Neural progenitor cell (in vitro differentiated cells): ENCODE results near the gene SSC5D. TPM values are rescaled to one million over a fixed set of nuclear protein-coding genes. Genes with fewer than 3 reads are reported as not detected.

ENCODE experiments used
- DNase-seq: peaks from one replicate; pipeline ENCODE4 v3.0.0-alpha.2; 2016; ENCODE audit warnings: low spot score
- H2AFZ ChIP-seq: fragments of 200-600 bp; sonication (generic); replicated peaks from 2 replicates; pipeline ENCODE4 v1.6.1; 2016; ENCODE audit warnings: antibody characterized with exemption
- H3F3A ChIP-seq: fragments of 200-600 bp; sonication (generic); 2 replicates; pipeline ENCODE4 v1.6.1; 2016; ENCODE audit warnings: antibody characterized with exemption, low read depth
- H3K27ac ChIP-seq: fragments of 200-600 bp; sonication (generic); 2 replicates; pipeline ENCODE4 v1.5.1; 2016; ENCODE audit warnings: mild to moderate bottlenecking
- H3K27me3 ChIP-seq: fragments of 200-600 bp; sonication (generic); 2 replicates; pipeline ENCODE4 v1.6.1; 2016; ENCODE audit warnings: mild to moderate bottlenecking, moderate library complexity
- H3K36me3 ChIP-seq: fragments of 200-600 bp; sonication (generic); 2 replicates; pipeline ENCODE4 v1.5.1; 2016
- H3K4me1 ChIP-seq: fragments of 200-600 bp; sonication (generic); 2 replicates; pipeline ENCODE4 v1.6.1; 2016; ENCODE audit warnings: mixed run types
- H3K4me2 ChIP-seq: fragments of 200-600 bp; sonication (generic); 2 replicates; pipeline ENCODE4 v1.6.1; 2016
- H3K4me3 ChIP-seq: fragments of 200-600 bp; sonication (generic); 2 replicates; pipeline ENCODE4 v1.5.1; 2016
- H3K79me2 ChIP-seq: fragments of 200-600 bp; sonication (generic); 2 replicates; pipeline ENCODE4 v1.6.1; 2016; ENCODE audit warnings: low read depth
- H3K9ac ChIP-seq: fragments of 200-600 bp; sonication (generic); 2 replicates; pipeline ENCODE4 v1.6.1; 2016
- H3K9me3 ChIP-seq: fragments of 200-600 bp; sonication (generic); 2 replicates; pipeline ENCODE4 v1.5.1; 2016; ENCODE audit warnings: low read depth
- H4K20me1 ChIP-seq: fragments of 200-600 bp; sonication (generic); 2 replicates; pipeline ENCODE4 v1.6.1; 2016; ENCODE audit warnings: low read depth
- H3K27ac Mint-ChIP-seq: 3 replicates; pipeline ENCODE4 v1.8.0; 2021; ENCODE audit warnings: mixed read lengths
- H3K27me3 Mint-ChIP-seq: 2 replicates; pipeline ENCODE4 v1.8.0; 2022; ENCODE audit warnings: low read depth, mild to moderate bottlenecking, inconsistent platforms, moderate library complexity, mixed read lengths; ENCODE audit not compliant: insufficient read depth
- H3K36me3 Mint-ChIP-seq: 3 replicates; pipeline ENCODE4 v1.8.0; 2021; ENCODE audit warnings: mixed read lengths
- H3K4me1 Mint-ChIP-seq: 3 replicates; pipeline ENCODE4 v1.8.0; 2021; ENCODE audit warnings: mixed read lengths
- H3K4me3 Mint-ChIP-seq: 3 replicates; pipeline ENCODE4 v1.8.0; 2021; ENCODE audit warnings: mild to moderate bottlenecking, moderate library complexity, mixed read lengths
- H3K9me3 Mint-ChIP-seq: 3 replicates; pipeline ENCODE4 v1.8.0; 2020; ENCODE audit warnings: mixed read lengths
- CTCF ChIP-seq: fragments of 200-600 bp; sonication (generic); IDR thresholded peaks from 2 replicates; pipeline ENCODE4 v1.5.1; 2017; ENCODE audit warnings: antibody characterized with exemption, mild to moderate bottlenecking
- EZH2 ChIP-seq: fragments of 200-600 bp; sonication (generic); IDR thresholded peaks from 2 replicates; pipeline ENCODE4 v1.6.1; 2017; ENCODE audit warnings: antibody characterized with exemption, mild to moderate bottlenecking, moderate library complexity
- EZH2phosphoT487 ChIP-seq: fragments of 200-600 bp; sonication (generic); IDR thresholded peaks from 2 replicates; pipeline ENCODE4 v1.6.1; 2017; ENCODE audit warnings: antibody characterized with exemption
- total RNA-seq: library from RNA; depleted of rRNA; stranded (reverse); fragments of >200 nt; gene quantifications from 2 replicates; pipeline ENCODE4 v1.2.3, GENCODE V29; 2015; ENCODE audit warnings: low replicate concordance

The SSC5D gene
- total RNA-seq, 1 donor from 2014 or later: not detected

GRCh38 chr19:55453511-55454260 lies 34.5 kb upstream of the SSC5D start:
- peaks cover 11% of the 10 kb centered on the region for H3K4me1 ChIP-seq
- H3K36me3 Mint-ChIP-seq: no peaks in the 10 kb centered on the region
- peaks cover 21% of the 10 kb centered on the region for H3K4me1 Mint-ChIP-seq
- DNase-seq: no peak
- no peak overlapping the region for H3K4me2 ChIP-seq
- peaks cover 20% of the 10 kb centered on the region for H4K20me1 ChIP-seq
- H3K27me3 ChIP-seq: peaks cover 46% of the 10 kb centered on the region
- no peak for TF ChIP-seq EZH2phosphoT487
- TF ChIP-seq CTCF: no peak
- no peak for TF ChIP-seq EZH2
- peaks cover 26% of the 10 kb centered on the region for H3K27me3 Mint-ChIP-seq
- H3K9ac ChIP-seq: no peak overlapping the region
- peak overlapping the region; percentile 63 for H3K4me3 Mint-ChIP-seq
- H3K9me3 Mint-ChIP-seq: no peaks in the 10 kb centered on the region
- H3K27ac ChIP-seq: no peak overlapping the region
- H3F3A ChIP-seq: peaks cover 14% of the 10 kb centered on the region
- no peaks in the 10 kb centered on the region for H3K9me3 ChIP-seq
- H3K36me3 ChIP-seq: no peaks in the 10 kb centered on the region
- no peak overlapping the region for H3K27ac Mint-ChIP-seq
- H3K79me2 ChIP-seq: no peaks in the 10 kb centered on the region
- no peak overlapping the region for H2AFZ ChIP-seq
- no peak overlapping the region for H3K4me3 ChIP-seq

GRCh38 chr19:55454787-55455243 lies 33.4 kb upstream of the SSC5D start:
- Histone ChIP-seq H3K27ac (no peak overlapping the region), H3K4me2 (no peak overlapping the region), H2AFZ (no peak overlapping the region), H3K4me1 (peaks cover 14% of the 10 kb centered on the region), H4K20me1 (peaks cover 20% of the 10 kb centered on the region), H3K27me3 (peaks cover 35% of the 10 kb centered on the region), H3K36me3 (no peaks in the 10 kb centered on the region), H3K9ac (no peak overlapping the region), H3K79me2 (no peaks in the 10 kb centered on the region), H3K4me3 (no peak overlapping the region), H3K9me3 (no peaks in the 10 kb centered on the region), H3F3A (peaks cover 17% of the 10 kb centered on the region)
- Mint-ChIP-seq H3K4me1 (peaks cover 30% of the 10 kb centered on the region), H3K27ac (no peak overlapping the region), H3K36me3 (no peaks in the 10 kb centered on the region), H3K27me3 (peaks cover 24% of the 10 kb centered on the region), H3K4me3 (no peak overlapping the region), H3K9me3 (no peaks in the 10 kb centered on the region)
- peak; percentile 71 for DNase-seq
- TF ChIP-seq EZH2phosphoT487 (no peak), CTCF (peak; percentile 78), EZH2 (no peak)

GRCh38 chr19:55455576-55456235 lies 32.5 kb upstream of the SSC5D start:
- Histone ChIP-seq H3K9ac (no peak overlapping the region), H3K27me3 (peaks cover 27% of the 10 kb centered on the region)
- no peaks in the 10 kb centered on the region for H3K36me3 Mint-ChIP-seq

More at GRCh38 chr19:55455576-55456235, 32.5 kb upstream of the SSC5D start:
- Histone ChIP-seq H3K4me3 (no peak overlapping the region), H3K27ac (no peak overlapping the region), H2AFZ (no peak overlapping the region), H3K79me2 (no peaks in the 10 kb centered on the region), H3K4me2 (no peak overlapping the region), H3K36me3 (no peaks in the 10 kb centered on the region), H4K20me1 (peaks cover 20% of the 10 kb centered on the region), H3F3A (peaks cover 25% of the 10 kb centered on the region), H3K4me1 (peaks cover 23% of the 10 kb centered on the region), H3K9me3 (no peaks in the 10 kb centered on the region)
- TF ChIP-seq EZH2phosphoT487: no peak
- TF ChIP-seq CTCF: no peak
- no peak for TF ChIP-seq EZH2
- H3K9me3 Mint-ChIP-seq: no peaks in the 10 kb centered on the region
- peaks cover 36% of the 10 kb centered on the region for H3K4me1 Mint-ChIP-seq
- DNase-seq: no peak
- H3K27ac Mint-ChIP-seq: no peak overlapping the region
- H3K4me3 Mint-ChIP-seq: no peak overlapping the region
- peaks cover 19% of the 10 kb centered on the region for H3K27me3 Mint-ChIP-seq
